ENCODE measurements around the gene DNAH10. TPM values are rescaled to one million over a fixed set of nuclear protein-coding genes. Genes with fewer than 3 reads are reported as not detected.
A peak's percentile ranks its signal among the peaks of the same experiment; 100 is the strongest.

DNAH10 gene
- total and polyA plus RNA-seq, 2 experiments from 2014 or later = 0.11 to 0.44 TPM

DNA sequence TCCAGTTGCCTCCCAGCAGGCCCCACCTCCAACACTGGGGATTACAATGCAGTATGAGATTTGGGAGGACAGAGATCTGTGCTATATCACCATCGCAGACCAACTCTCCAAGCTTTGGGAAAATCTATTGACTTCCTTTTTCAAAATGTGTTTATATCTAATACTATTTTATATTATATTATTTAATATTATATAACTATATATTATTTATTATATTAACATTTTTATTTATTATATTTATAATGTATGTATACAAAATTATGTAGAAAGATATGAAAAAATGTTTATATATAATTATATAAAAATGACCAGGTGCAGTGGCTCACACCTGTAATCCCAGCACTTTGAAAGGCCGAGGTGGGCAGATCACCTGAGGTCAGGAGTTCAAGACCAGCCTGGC lies 36.4 kb downstream of the DNAH10 start:
- Histone ChIP-seq H3K9me2 (ENCODE audit: insufficient read depth) (no peaks in the 10 kb centered on the region), H4K20me1 (ENCODE audit: insufficient read depth) (no peaks in the 10 kb centered on the region), H3K9ac (no peak overlapping the region), H3K36me3 (ENCODE audit: low read depth) (no peaks in the 10 kb centered on the region), H3K4me2 (ENCODE audit: unreplicated experiment) (no peak overlapping the region), H3K4me1 (ENCODE audit: insufficient read depth) (no peaks in the 10 kb centered on the region), H3K9me3 (ENCODE audit: low read depth) (no peaks in the 10 kb centered on the region), H2AFZ (no peak overlapping the region), H3K4me3 (no peak overlapping the region), H3K27ac (no peak overlapping the region), H3K27me3 (replicated peaks; ENCODE audit: insufficient read depth) (peaks cover 3% of the 10 kb centered on the region; the same call in 1 of the 2 replicates), H3K79me2 (ENCODE audit: insufficient read depth) (no peaks in the 10 kb centered on the region), H3F3A (ENCODE audit: insufficient read depth) (no peaks in the 10 kb centered on the region)
- TF ChIP-seq EZH2phosphoT487 (IDR thresholded peaks at IDR 0.05; ENCODE audit: insufficient read depth, low read depth) (no peak), EZH2 (IDR thresholded peaks at IDR 0.05; ENCODE audit: insufficient read depth, poor library complexity, severe bottlenecking) (no peak)
- in situ Hi-C loops (cut with MboI) = no loop called here
- no peak for DNase-seq
- 85 to 87% methylated on average over 2 of the region's 2 CpGs for WGBS, 2 experiments (ENCODE audit: low coverage in 1 of 2, low lambda C conversion rate in 2 of 2, missing lambda C conversion rate in 2 of 2)

DNA sequence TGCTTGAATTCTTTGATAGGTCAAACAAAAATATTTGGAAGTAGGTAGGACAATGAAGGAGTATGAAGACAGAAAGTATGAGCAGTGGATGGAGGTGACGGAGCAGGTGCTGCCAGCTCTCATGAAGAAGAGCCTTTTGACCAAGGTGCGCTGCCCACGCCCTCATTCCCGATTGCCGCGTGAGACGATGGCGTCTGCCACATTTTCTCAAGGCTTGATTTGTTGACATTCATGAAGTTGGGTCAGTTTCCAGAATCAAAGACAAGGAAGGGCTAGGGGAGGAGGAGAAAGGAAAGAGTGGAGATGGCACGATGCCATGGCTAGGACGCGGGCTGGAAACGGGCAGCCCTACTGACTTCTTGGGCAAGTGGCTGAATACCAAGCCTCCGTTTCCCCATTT lies 37.1 kb downstream of the DNAH10 start:
- H4K20me1 ChIP-seq (ENCODE audit: insufficient read depth) = no peaks in the 10 kb centered on the region
- in situ Hi-C loops (cut with MboI) = no loop called here
- no peak for TF ChIP-seq EZH2phosphoT487 (IDR thresholded peaks at IDR 0.05; ENCODE audit: insufficient read depth, low read depth)
- TF ChIP-seq EZH2 (IDR thresholded peaks at IDR 0.05; ENCODE audit: insufficient read depth, poor library complexity, severe bottlenecking) = no peak
- WGBS, 2 experiments (ENCODE audit: low coverage in 1 of 2, low lambda C conversion rate in 2 of 2, missing lambda C conversion rate in 2 of 2) = 85 to 88% methylated on average over 13 of the region's 13 CpGs
- DNase-seq = no peak
- no peaks in the 10 kb centered on the region for H3F3A ChIP-seq (ENCODE audit: insufficient read depth)
- no peaks in the 10 kb centered on the region for H3K4me1 ChIP-seq (ENCODE audit: insufficient read depth)
- H3K27ac ChIP-seq = no peak overlapping the region
- H3K9ac ChIP-seq = no peak overlapping the region
- no peaks in the 10 kb centered on the region for H3K9me2 ChIP-seq (ENCODE audit: insufficient read depth)
- no peaks in the 10 kb centered on the region for H3K9me3 ChIP-seq (ENCODE audit: low read depth)
- no peak overlapping the region for H3K4me2 ChIP-seq (ENCODE audit: unreplicated experiment)
- no peak overlapping the region for H3K4me3 ChIP-seq
- H3K36me3 ChIP-seq (ENCODE audit: low read depth) = no peaks in the 10 kb centered on the region
- H3K79me2 ChIP-seq (ENCODE audit: insufficient read depth) = no peaks in the 10 kb centered on the region
- H2AFZ ChIP-seq = no peak overlapping the region
- H3K27me3 ChIP-seq (replicated peaks; ENCODE audit: insufficient read depth) = peaks cover 3% of the 10 kb centered on the region; the same call in 1 of the 2 replicates

DNA sequence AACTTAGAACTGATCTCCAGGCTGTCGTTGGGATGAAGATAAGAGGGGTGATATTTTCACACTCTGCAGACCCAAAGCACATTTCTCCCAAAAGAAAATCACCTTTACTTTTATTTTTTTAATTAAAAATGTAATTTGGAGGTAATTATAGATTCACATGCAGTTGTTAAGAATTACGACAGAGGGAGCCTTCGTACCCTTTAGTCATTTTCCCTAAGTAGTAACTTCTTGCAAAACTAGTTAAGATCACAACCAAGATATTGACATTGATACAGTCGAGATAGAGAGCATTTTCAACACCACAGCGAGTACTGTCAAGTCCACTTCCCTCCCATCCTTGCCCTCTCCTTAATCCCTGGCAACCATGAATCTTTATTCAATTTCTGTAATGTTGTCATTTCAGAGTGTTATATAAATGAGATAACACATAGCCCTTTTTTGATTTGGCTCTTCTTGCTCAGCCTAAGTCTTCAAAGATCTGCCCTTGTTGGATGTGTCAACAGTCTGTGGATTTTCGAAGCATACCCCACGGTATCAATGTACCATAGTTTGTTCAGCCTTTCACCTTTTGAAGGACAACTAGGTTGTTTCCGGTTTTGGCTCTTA lies 39.6 kb downstream of the DNAH10 start:
- in situ Hi-C loops (cut with MboI) = loop anchor here (10.0 kb wide), 1 partner anchor 183 kb away; no protein-coding TSS in a partner anchor
- Histone ChIP-seq H2AFZ (no peak overlapping the region), H4K20me1 (ENCODE audit: insufficient read depth) (no peaks in the 10 kb centered on the region), H3K79me2 (ENCODE audit: insufficient read depth) (no peaks in the 10 kb centered on the region), H3K4me3 (no peak overlapping the region), H3K4me1 (ENCODE audit: insufficient read depth) (no peaks in the 10 kb centered on the region), H3K9me3 (ENCODE audit: low read depth) (no peaks in the 10 kb centered on the region), H3K36me3 (ENCODE audit: low read depth) (no peaks in the 10 kb centered on the region), H3K27me3 (replicated peaks; ENCODE audit: insufficient read depth) (0 out of 2 replicates have a peak, but pooled peaks cover 3% of the 10 kb centered on the region), H3F3A (ENCODE audit: insufficient read depth) (no peaks in the 10 kb centered on the region), H3K27ac (no peak overlapping the region), H3K9ac (no peak overlapping the region), H3K9me2 (ENCODE audit: insufficient read depth) (no peaks in the 10 kb centered on the region), H3K4me2 (ENCODE audit: unreplicated experiment) (no peak overlapping the region)
- 46 to 47% methylated on average over 8 of the region's 8 CpGs for WGBS, 2 experiments (ENCODE audit: low coverage in 1 of 2, low lambda C conversion rate in 2 of 2, missing lambda C conversion rate in 2 of 2)
- peak; percentile 56 for DNase-seq
- TF ChIP-seq EZH2phosphoT487 (IDR thresholded peaks at IDR 0.05; ENCODE audit: insufficient read depth, low read depth) (no peak), EZH2 (IDR thresholded peaks at IDR 0.05; ENCODE audit: insufficient read depth, poor library complexity, severe bottlenecking) (no peak)

DNA sequence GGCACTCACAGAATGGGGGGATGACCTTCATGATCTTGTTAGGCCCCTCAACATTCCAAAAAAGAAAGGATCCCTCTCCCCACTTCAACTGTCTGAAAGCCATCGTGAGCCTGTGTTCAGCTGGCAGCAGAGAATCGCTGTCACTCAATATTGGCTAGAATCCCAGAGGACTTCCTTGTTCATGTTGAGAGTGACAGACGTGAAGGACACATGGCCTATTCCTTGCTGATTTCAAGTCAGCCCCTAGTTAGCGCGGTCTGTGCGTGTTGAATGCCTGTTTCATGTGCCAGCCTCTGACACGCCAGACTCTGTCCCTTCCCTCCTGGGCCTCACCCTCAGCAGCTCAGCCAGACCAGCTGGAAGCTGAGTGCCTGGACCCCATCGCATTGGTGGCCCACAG lies 43.1 kb downstream of the DNAH10 start:
- in situ Hi-C loops (cut with MboI) = loop anchor here (10.0 kb wide), 1 partner anchor 180 kb away; no protein-coding TSS in a partner anchor
- H3K9me2 ChIP-seq (ENCODE audit: insufficient read depth) = no peaks in the 10 kb centered on the region
- no peaks in the 10 kb centered on the region for H3K4me1 ChIP-seq (ENCODE audit: insufficient read depth)
- H2AFZ ChIP-seq = no peak overlapping the region
- DNase-seq = no peak
- no peaks in the 10 kb centered on the region for H4K20me1 ChIP-seq (ENCODE audit: insufficient read depth)
- H3K27me3 ChIP-seq (replicated peaks; ENCODE audit: insufficient read depth) = 0 out of 2 replicates have a peak, but pooled peaks cover 7% of the 10 kb centered on the region
- no peaks in the 10 kb centered on the region for H3K9me3 ChIP-seq (ENCODE audit: low read depth)
- no peak overlapping the region for H3K4me2 ChIP-seq (ENCODE audit: unreplicated experiment)
- no peaks in the 10 kb centered on the region for H3K36me3 ChIP-seq (ENCODE audit: low read depth)
- H3F3A ChIP-seq (ENCODE audit: insufficient read depth) = no peaks in the 10 kb centered on the region
- no peak overlapping the region for H3K4me3 ChIP-seq
- H3K9ac ChIP-seq = no peak overlapping the region
- TF ChIP-seq EZH2phosphoT487 (IDR thresholded peaks at IDR 0.05; ENCODE audit: insufficient read depth, low read depth) (no peak), EZH2 (IDR thresholded peaks at IDR 0.05; ENCODE audit: insufficient read depth, poor library complexity, severe bottlenecking) (no peak)
- WGBS, 2 experiments (ENCODE audit: low coverage in 1 of 2, low lambda C conversion rate in 2 of 2, missing lambda C conversion rate in 2 of 2) = 32 to 42% methylated on average over 8 of the region's 8 CpGs
- no peaks in the 10 kb centered on the region for H3K79me2 ChIP-seq (ENCODE audit: insufficient read depth)
- no peak overlapping the region for H3K27ac ChIP-seq
